ENCODE measurements around the gene B3GNT7. TPM values are rescaled to one million over a fixed set of nuclear protein-coding genes. Genes with fewer than 3 reads are reported as not detected.

The B3GNT7 gene
- total RNA-seq, 1 experiment from 2014 or later = 11.0 TPM

DNA sequence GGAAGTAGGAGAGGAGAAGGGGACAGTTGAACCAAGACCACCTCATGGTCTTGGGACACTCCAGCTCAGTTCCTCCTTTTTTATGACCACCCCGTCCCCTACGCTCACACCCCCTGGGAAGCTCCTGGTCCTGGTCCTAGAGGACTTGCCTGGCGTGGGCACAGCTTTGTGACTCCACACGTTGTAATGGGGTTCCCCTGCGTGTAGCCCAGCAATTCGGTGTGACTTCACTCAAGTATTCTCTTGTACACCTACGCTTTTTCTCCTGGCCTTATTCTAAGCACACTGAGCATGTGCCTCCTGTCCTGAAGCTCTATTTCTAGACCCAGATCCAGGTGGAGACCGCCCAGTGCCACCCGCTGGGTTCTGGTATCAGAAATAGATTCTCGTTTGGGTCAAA lies 36.1 kb upstream of the B3GNT7 start:
- ChIA-PET POLR2A (ENCODE audit: unreplicated experiment) (interaction anchor here (0.5 kb wide), 1 partner anchor 60 kb away, joined by 4 read pairs; no protein-coding TSS in a partner anchor), CTCF (interaction anchor here (0.5 kb wide), 1 partner anchor 60 kb away, joined by 3 read pairs; no protein-coding TSS in a partner anchor)
- Histone ChIP-seq H2AFZ (ENCODE audit: low read length) (no peak overlapping the region), H3K4me1 (ENCODE audit: insufficient read depth, low read length) (peaks cover 11% of the 10 kb centered on the region), H4K20me1 (ENCODE audit: low read length) (no peaks in the 10 kb centered on the region), H3K4me2 (ENCODE audit: low read length) (no peak overlapping the region), H3K79me2 (ENCODE audit: low read length) (no peaks in the 10 kb centered on the region), H3K9me3 (ENCODE audit: low read length) (no peaks in the 10 kb centered on the region), H3K27ac (ENCODE audit: low read length) (no peak overlapping the region), H3K4me3 (ENCODE audit: low read length) (no peak overlapping the region), H3K36me3 (ENCODE audit: low read depth, low read length) (no peaks in the 10 kb centered on the region), H3F3A (ENCODE audit: low read length, unreplicated experiment) (no peaks in the 10 kb centered on the region), H3K9ac (ENCODE audit: low read length) (no peak overlapping the region), H3K27me3 (ENCODE audit: low read length) (no peaks in the 10 kb centered on the region), H3K9me2 (replicated peaks; ENCODE audit: low read length) (no peaks in the 10 kb centered on the region)
- DNase-seq (no peak), ATAC-seq (no peak)
- intact Hi-C loops (cut with micrococcal nuclease) = no loop called here
- TF ChIP-seq EZH2 (IDR thresholded peaks at IDR 0.05; ENCODE audit: low read length, unreplicated experiment) = no peak
- TF ChIP-seq, protein P1, sequence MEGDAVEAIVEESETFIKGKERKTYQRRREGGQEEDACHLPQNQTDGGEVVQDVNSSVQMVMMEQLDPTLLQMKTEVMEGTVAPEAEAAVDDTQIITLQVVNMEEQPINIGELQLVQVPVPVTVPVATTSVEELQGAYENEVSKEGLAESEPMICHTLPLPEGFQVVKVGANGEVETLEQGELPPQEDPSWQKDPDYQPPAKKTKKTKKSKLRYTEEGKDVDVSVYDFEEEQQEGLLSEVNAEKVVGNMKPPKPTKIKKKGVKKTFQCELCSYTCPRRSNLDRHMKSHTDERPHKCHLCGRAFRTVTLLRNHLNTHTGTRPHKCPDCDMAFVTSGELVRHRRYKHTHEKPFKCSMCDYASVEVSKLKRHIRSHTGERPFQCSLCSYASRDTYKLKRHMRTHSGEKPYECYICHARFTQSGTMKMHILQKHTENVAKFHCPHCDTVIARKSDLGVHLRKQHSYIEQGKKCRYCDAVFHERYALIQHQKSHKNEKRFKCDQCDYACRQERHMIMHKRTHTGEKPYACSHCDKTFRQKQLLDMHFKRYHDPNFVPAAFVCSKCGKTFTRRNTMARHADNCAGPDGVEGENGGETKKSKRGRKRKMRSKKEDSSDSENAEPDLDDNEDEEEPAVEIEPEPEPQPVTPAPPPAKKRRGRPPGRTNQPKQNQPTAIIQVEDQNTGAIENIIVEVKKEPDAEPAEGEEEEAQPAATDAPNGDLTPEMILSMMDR (conservative IDR thresholded peaks at IDR 0.05; ENCODE audit: low read depth, low read length) = no peak
- TF ChIP-seq EZH2phosphoT487 (IDR thresholded peaks at IDR 0.05; ENCODE audit: borderline replicate concordance, low read length) = no peak
- no TSS peak for BruUV-seq (replicated peaks)

DNA sequence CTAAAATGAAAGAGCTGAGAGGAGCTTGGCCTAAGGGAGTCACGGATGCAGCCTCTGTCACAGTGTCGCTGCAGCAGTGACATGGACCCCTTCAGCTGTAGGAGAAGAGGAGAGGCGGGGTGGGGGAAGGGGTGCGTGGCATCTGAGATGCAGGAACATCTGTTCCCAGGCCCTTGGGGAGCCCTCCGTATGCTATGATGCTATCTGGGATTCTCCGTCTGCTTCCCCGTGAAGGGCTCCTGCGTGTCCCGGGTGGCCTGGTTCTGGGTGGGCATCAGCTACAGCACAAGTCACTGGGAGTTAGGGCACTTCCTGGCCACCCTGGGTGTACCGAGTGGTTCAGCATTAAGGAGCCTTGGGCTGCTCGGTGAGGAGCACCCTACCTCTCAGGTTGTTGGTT lies 35.6 kb upstream of the B3GNT7 start:
- no peak overlapping the region for H2AFZ ChIP-seq (ENCODE audit: low read length)
- H3K27ac ChIP-seq (ENCODE audit: low read length) = no peak overlapping the region
- no peaks in the 10 kb centered on the region for H3K36me3 ChIP-seq (ENCODE audit: low read depth, low read length)
- CTCF ChIA-PET = interaction anchor here (0.5 kb wide), 1 partner anchor 60 kb away, joined by 3 read pairs; no protein-coding TSS in a partner anchor
- no peaks in the 10 kb centered on the region for H3K9me2 ChIP-seq (replicated peaks; ENCODE audit: low read length)
- H3K27me3 ChIP-seq (ENCODE audit: low read length) = no peaks in the 10 kb centered on the region
- DNase-seq (no peak), ATAC-seq (no peak)
- H3K4me3 ChIP-seq (ENCODE audit: low read length) = no peak overlapping the region
- H3K4me2 ChIP-seq (ENCODE audit: low read length) = no peak overlapping the region
- no peaks in the 10 kb centered on the region for H3K9me3 ChIP-seq (ENCODE audit: low read length)
- no TSS peak for BruUV-seq (replicated peaks)
- H3K9ac ChIP-seq (ENCODE audit: low read length) = no peak overlapping the region
- POLR2A ChIA-PET (ENCODE audit: unreplicated experiment) = no interaction called here
- peaks cover 4% of the 10 kb centered on the region for H3F3A ChIP-seq (ENCODE audit: low read length, unreplicated experiment)
- TF ChIP-seq, protein P1 (conservative IDR thresholded peaks at IDR 0.05; ENCODE audit: low read depth, low read length) = no peak
- no peak for TF ChIP-seq EZH2 (IDR thresholded peaks at IDR 0.05; ENCODE audit: low read length, unreplicated experiment)
- TF ChIP-seq EZH2phosphoT487 (IDR thresholded peaks at IDR 0.05; ENCODE audit: borderline replicate concordance, low read length) = no peak
- no peaks in the 10 kb centered on the region for H3K79me2 ChIP-seq (ENCODE audit: low read length)
- no peaks in the 10 kb centered on the region for H4K20me1 ChIP-seq (ENCODE audit: low read length)
- H3K4me1 ChIP-seq (ENCODE audit: insufficient read depth, low read length) = peaks cover 16% of the 10 kb centered on the region
- intact Hi-C loops (cut with micrococcal nuclease) = no loop called here

DNA sequence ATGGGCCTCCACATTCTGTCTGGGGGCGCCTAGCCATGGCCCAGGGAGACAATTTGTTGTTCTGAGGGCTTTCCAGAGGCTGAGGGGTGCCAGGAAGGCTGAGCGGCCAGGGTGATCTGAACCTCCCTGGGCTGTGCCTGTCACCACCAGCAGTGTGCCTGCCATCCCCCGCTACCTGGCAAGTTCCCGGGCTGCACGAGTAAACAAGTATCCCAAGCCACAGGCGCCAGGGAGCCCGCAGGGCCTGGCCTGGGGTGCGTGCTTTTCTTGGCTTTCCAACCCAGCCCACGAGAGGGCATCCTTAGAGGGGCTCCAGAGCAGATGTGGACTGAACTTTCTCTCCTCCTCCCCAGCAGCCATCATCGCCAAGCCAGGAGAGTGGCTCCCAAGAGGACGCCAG lies 35.1 kb upstream of the B3GNT7 start:
- ChIA-PET CTCF (no interaction called here), POLR2A (ENCODE audit: unreplicated experiment) (no interaction called here)
- Histone ChIP-seq H3K27me3 (ENCODE audit: low read length) (no peaks in the 10 kb centered on the region), H3K9me2 (replicated peaks; ENCODE audit: low read length) (no peaks in the 10 kb centered on the region), H3K4me1 (ENCODE audit: insufficient read depth, low read length) (peaks cover 19% of the 10 kb centered on the region), H3K4me3 (ENCODE audit: low read length) (no peak overlapping the region), H3K27ac (ENCODE audit: low read length) (no peak overlapping the region), H2AFZ (ENCODE audit: low read length) (no peak overlapping the region), H3K9me3 (ENCODE audit: low read length) (no peaks in the 10 kb centered on the region), H3F3A (ENCODE audit: low read length, unreplicated experiment) (peaks cover 5% of the 10 kb centered on the region), H3K79me2 (ENCODE audit: low read length) (no peaks in the 10 kb centered on the region), H4K20me1 (ENCODE audit: low read length) (no peaks in the 10 kb centered on the region), H3K9ac (ENCODE audit: low read length) (no peak overlapping the region), H3K4me2 (ENCODE audit: low read length) (no peak overlapping the region), H3K36me3 (ENCODE audit: low read depth, low read length) (no peaks in the 10 kb centered on the region)
- ATAC-seq = no peak
- intact Hi-C loops (cut with micrococcal nuclease) = no loop called here
- TF ChIP-seq EZH2phosphoT487 (IDR thresholded peaks at IDR 0.05; ENCODE audit: borderline replicate concordance, low read length) = no peak
- TF ChIP-seq, protein P1 (conservative IDR thresholded peaks at IDR 0.05; ENCODE audit: low read depth, low read length) = no peak
- no peak for TF ChIP-seq EZH2 (IDR thresholded peaks at IDR 0.05; ENCODE audit: low read length, unreplicated experiment)
- no peak for DNase-seq
- no TSS peak for BruUV-seq (replicated peaks)
